SK-N-SH (cell line): ENCODE results near the gene S1PR3. TPM values are rescaled to one million over a fixed set of nuclear protein-coding genes. Genes with fewer than 3 reads are reported as not detected.

ENCODE experiments used
- CTCF ChIA-PET: fragments of 300-600, 350-600 bp; formaldehyde crosslinking; extraction: SDS; loops from one replicate; lab custom pipeline; 2021; lab: Yijun Ruan, JAX
- POLR2A ChIA-PET: fragments of 350-600 bp; sonication (Branson Sonifier 250); formaldehyde crosslinking; extraction: SDS; loops from one replicate; lab custom pipeline; 2020; ENCODE audit warnings: antibody characterized with exemption, inconsistent platforms; lab: Yijun Ruan, JAX
- DNase-seq: peaks from one replicate; pipeline ENCODE4 v3.0.0; 2012
- H2AFZ ChIP-seq: fragments of 200-600 bp; sonication (generic); 2 replicates; pipeline ENCODE4 v1.8.1; 2016; ENCODE audit warnings: antibody characterized with exemption, mild to moderate bottlenecking, low read depth
- H3F3A ChIP-seq: fragments of 200-600 bp; sonication (generic); replicated peaks from 2 replicates; pipeline ENCODE3; 2016; ENCODE audit warnings: antibody characterized with exemption, mild to moderate bottlenecking; ENCODE audit not compliant: insufficient read depth
- H3K27ac ChIP-seq, 2 experiments: fragments of 200-500 bp in 1 of 2; fragments of 200-600 bp in 1 of 2; sonication (Bioruptor generic) in 1 of 2; sonication (generic), shearing (Covaris generic) in 1 of 2; 2 replicates each; pipeline versions ENCODE4 v1.5.1 to v1.6.1; 2014 to 2016; ENCODE audit warnings: low read depth in 2 of 2, inconsistent platforms in 1 of 2, low read length in 1 of 2, mild to moderate bottlenecking in 1 of 2, mixed read lengths in 1 of 2
- H3K27me3 ChIP-seq: fragments of 200-600 bp; sonication (generic), shearing (Covaris generic); 2 replicates; pipeline ENCODE4 v1.6.1; 2016; ENCODE audit warnings: mixed run types; ENCODE audit not compliant: insufficient read depth
- H3K36me3 ChIP-seq, 2 experiments: fragments of 200-500 bp in 1 of 2; fragments of 200-600 bp in 1 of 2; sonication (Bioruptor generic) in 1 of 2; sonication (generic) in 1 of 2; replicated peaks in 1 of 2; 2 replicates each; pipeline versions ENCODE3 to v1.5.1; 2014 to 2016; ENCODE audit warnings: low read length in 1 of 2, mild to moderate bottlenecking in 1 of 2; ENCODE audit not compliant: insufficient read depth in 2 of 2, control insufficient read depth in 1 of 2
- H3K4me1 ChIP-seq, 2 experiments: fragments of 200-500 bp in 1 of 2; fragments of 200-600 bp in 1 of 2; sonication (Bioruptor generic) in 1 of 2; sonication (generic), shearing (Covaris generic) in 1 of 2; 2 replicates each; pipeline versions ENCODE4 v1.5.1 to v1.6.1; 2014 to 2016; ENCODE audit warnings: low read depth in 1 of 2, low read length in 1 of 2, mixed run types in 1 of 2; ENCODE audit not compliant: insufficient read depth in 2 of 2, control insufficient read depth in 1 of 2
- H3K4me2 ChIP-seq: fragments of 200-600 bp; sonication (generic), shearing (Covaris generic); 2 replicates; pipeline ENCODE4 v1.6.1; 2017; ENCODE audit warnings: mixed run types
- H3K4me3 ChIP-seq, 2 experiments: fragments of 200-500 bp in 1 of 2; fragments of 200-600 bp in 1 of 2; sonication (Bioruptor generic) in 1 of 2; sonication (generic), shearing (Covaris generic) in 1 of 2; 2 replicates each; pipeline versions ENCODE4 v1.5.1 to v1.8.1; 2014 to 2016; ENCODE audit warnings: low read depth in 2 of 2, inconsistent platforms in 1 of 2, low read length in 1 of 2, mild to moderate bottlenecking in 1 of 2, mixed read lengths in 1 of 2, moderate library complexity in 1 of 2
- H3K79me2 ChIP-seq: fragments of 200-600 bp; sonication (generic); 2 replicates; pipeline ENCODE4 v1.8.1; 2017; ENCODE audit warnings: mild to moderate bottlenecking; ENCODE audit not compliant: insufficient read depth
- H3K9ac ChIP-seq: fragments of 200-600 bp; sonication (generic); 2 replicates; pipeline ENCODE4 v1.6.1; 2017; ENCODE audit warnings: mixed run types
- H3K9me2 ChIP-seq: fragments of 200-600 bp; sonication (generic); 2 replicates; pipeline ENCODE4 v1.6.1; 2017; ENCODE audit warnings: mixed run types
- H3K9me3 ChIP-seq: fragments of 200-600 bp; sonication (generic); 2 replicates; pipeline ENCODE4 v1.6.1; 2017; ENCODE audit warnings: mixed run types, mild to moderate bottlenecking, moderate library complexity
- H4K20me1 ChIP-seq: fragments of 200-600 bp; sonication (generic); 2 replicates; pipeline ENCODE4 v1.6.1; 2017; ENCODE audit warnings: mild to moderate bottlenecking, mixed run types; ENCODE audit not compliant: insufficient read depth
- FOSL2 ChIP-seq: IDR thresholded peaks from 2 replicates; pipeline ENCODE4 v1.4.0; 2012; ENCODE audit warnings: low read depth, mild to moderate bottlenecking, moderate library complexity, borderline replicate concordance
- FOXM1 ChIP-seq: IDR thresholded peaks from 2 replicates; pipeline ENCODE4 v1.4.0; 2012; ENCODE audit warnings: low read depth, mild to moderate bottlenecking
- GATA2 ChIP-seq: sonication (generic); formaldehyde crosslinking; IDR thresholded peaks from 2 replicates; pipeline ENCODE4 v1.5.0; 2020; ENCODE audit warnings: mild to moderate bottlenecking, missing genetic modification reagents
- JUND ChIP-seq: IDR thresholded peaks from 2 replicates; pipeline ENCODE4 v1.4.0; 2012
- MEF2A ChIP-seq: IDR thresholded peaks from 2 replicates; pipeline ENCODE4 v1.4.0; 2012; ENCODE audit warnings: low read depth, borderline replicate concordance
- MXI1 ChIP-seq: IDR thresholded peaks from 2 replicates; pipeline ENCODE4 v1.6.1; 2012; ENCODE audit warnings: mild to moderate bottlenecking, low read depth, low read length, improper control_type of control experiment
- NRF1 ChIP-seq: IDR thresholded peaks from 2 replicates; pipeline ENCODE4 v1.6.1; 2012; ENCODE audit warnings: low read depth, mild to moderate bottlenecking, low read length
- SIN3A ChIP-seq: IDR thresholded peaks from 2 replicates; pipeline ENCODE4 v1.6.1; 2012; ENCODE audit warnings: low read depth, mild to moderate bottlenecking, low read length, moderate library complexity, borderline replicate concordance
- WGBS: methylation state at CpG from one replicate; pipeline ENCODE4 v1.1.6; 2017; ENCODE audit warnings: low lambda C conversion rate; 5-methylcytosine and 5-hydroxymethylcytosine counted together
- polyA plus RNA-seq, 3 experiments: library from polyadenylated mRNA; depleted of rRNA; stranded (reverse); fragments of >200 nt; gene quantifications; 2 replicates each; pipeline ENCODE4 v1.2.3, GENCODE V29; 2012
- TF ChIP-seq, protein P1 (sequence below): IDR thresholded peaks from 2 replicates; pipeline ENCODE4 v1.6.1; 2012; ENCODE audit warnings: mild to moderate bottlenecking, low read depth, low read length, moderate library complexity

Gene S1PR3
- polyA plus RNA-seq, 1 of the 3 experiments (the other 2 are of a cell fraction), result 2.5 TPM

DNA sequence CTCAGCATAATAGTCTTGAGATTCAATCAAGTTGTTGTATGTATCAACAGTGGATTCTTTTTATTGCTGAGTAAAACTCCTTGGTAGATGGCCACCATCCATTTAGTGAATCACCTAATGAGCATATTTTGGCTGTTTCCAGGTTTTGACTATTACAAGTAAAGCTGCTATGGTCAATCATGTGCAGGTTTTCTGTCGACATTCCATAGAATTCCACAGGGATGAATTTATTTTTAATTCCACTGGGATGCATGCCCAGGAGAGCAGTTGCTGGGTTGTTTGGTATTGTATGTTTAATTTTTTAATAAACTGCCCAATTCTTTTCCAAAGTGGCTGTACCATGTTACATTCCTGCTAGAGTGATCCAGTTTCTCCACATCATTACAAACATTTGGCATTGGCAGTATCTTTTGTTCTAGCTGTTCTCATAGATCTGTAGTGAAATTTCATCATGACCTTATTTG is 10.5 kb upstream of the S1PR3 start:
- CTCF ChIA-PET, result interaction anchor here (1.2 kb wide), 1 partner anchor 11 kb away, joined by 3 read pairs; no protein-coding TSS in a partner anchor
- H3K36me3 ChIP-seq, result no peaks in the 10 kb centered on the region
- H3K4me2 ChIP-seq, result no peak overlapping the region
- no peak for TF ChIP-seq FOXM1
- TF ChIP-seq NRF1, result no peak
- peak; percentile 33; the same call in 1 of the 2 replicates for TF ChIP-seq FOSL2
- TF ChIP-seq JUND, result no peak; the same call in 1 of the 2 replicates
- TF ChIP-seq, all 33 proteins: peak for 1
- no peaks in the 10 kb centered on the region for H3K79me2 ChIP-seq
- no peaks in the 10 kb centered on the region; a peak in 1 of 4 replicates for H3K4me1 ChIP-seq
- H3F3A ChIP-seq, result peaks cover 3% of the 10 kb centered on the region
- no peaks in the 10 kb centered on the region for H3K9me3 ChIP-seq
- H3K9me2 ChIP-seq, result no peaks in the 10 kb centered on the region
- no peak for DNase-seq
- H3K27ac ChIP-seq, result no peak overlapping the region
- H3K4me3 ChIP-seq, result no peak overlapping the region
- no peaks in the 10 kb centered on the region for H4K20me1 ChIP-seq
- no peak overlapping the region for H2AFZ ChIP-seq
- H3K9ac ChIP-seq, result no peak overlapping the region
- POLR2A ChIA-PET, result no interaction called here
- WGBS, result 33% methylated on average over 1 of the region's 1 CpG
- H3K27me3 ChIP-seq, result no peaks in the 10 kb centered on the region; the same call in 1 of the 2 replicates

DNA sequence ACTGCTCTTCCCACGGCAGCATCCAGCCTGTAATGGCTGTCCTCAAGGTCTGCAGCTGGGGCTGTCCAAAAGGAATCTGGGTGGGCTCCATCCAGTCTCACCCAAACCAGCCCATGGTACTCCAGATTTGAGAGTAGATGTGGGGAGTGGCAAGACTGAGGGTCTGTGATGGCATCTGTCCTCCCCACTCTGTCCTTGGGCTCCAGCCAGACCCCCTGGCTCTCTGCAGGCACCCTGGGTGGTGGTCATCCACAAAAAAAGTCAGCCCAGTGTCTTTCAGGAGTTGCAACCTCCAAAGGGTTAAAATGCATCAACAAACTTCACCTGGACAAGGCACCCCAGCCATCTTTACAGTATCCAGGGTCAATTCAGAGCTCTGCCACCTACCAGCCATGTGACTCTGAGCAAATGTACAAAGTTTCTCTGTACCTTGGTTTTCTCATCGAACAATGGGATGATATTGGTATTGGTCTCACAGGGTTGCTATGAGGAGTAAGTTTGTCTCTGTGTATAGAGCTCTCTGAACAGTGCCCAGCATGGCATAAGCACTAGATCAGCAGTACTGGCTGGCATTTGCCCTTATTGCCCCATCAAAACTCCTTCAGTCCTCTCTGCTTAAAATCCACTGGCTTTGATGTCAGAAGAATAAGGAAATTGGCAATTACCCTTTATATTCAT is 7.3 kb upstream of the S1PR3 start:
- no peaks in the 10 kb centered on the region for H3K27me3 ChIP-seq
- no peaks in the 10 kb centered on the region for H3K9me3 ChIP-seq
- H3K9ac ChIP-seq, result no peak overlapping the region
- TF ChIP-seq MXI1, result no peak
- TF ChIP-seq SIN3A, result no peak
- no peak for TF ChIP-seq GATA2
- no peak for TF ChIP-seq MEF2A
- TF ChIP-seq, protein P1, sequence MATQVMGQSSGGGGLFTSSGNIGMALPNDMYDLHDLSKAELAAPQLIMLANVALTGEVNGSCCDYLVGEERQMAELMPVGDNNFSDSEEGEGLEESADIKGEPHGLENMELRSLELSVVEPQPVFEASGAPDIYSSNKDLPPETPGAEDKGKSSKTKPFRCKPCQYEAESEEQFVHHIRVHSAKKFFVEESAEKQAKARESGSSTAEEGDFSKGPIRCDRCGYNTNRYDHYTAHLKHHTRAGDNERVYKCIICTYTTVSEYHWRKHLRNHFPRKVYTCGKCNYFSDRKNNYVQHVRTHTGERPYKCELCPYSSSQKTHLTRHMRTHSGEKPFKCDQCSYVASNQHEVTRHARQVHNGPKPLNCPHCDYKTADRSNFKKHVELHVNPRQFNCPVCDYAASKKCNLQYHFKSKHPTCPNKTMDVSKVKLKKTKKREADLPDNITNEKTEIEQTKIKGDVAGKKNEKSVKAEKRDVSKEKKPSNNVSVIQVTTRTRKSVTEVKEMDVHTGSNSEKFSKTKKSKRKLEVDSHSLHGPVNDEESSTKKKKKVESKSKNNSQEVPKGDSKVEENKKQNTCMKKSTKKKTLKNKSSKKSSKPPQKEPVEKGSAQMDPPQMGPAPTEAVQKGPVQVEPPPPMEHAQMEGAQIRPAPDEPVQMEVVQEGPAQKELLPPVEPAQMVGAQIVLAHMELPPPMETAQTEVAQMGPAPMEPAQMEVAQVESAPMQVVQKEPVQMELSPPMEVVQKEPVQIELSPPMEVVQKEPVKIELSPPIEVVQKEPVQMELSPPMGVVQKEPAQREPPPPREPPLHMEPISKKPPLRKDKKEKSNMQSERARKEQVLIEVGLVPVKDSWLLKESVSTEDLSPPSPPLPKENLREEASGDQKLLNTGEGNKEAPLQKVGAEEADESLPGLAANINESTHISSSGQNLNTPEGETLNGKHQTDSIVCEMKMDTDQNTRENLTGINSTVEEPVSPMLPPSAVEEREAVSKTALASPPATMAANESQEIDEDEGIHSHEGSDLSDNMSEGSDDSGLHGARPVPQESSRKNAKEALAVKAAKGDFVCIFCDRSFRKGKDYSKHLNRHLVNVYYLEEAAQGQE, result no peak
- peaks cover 3% of the 10 kb centered on the region for H3F3A ChIP-seq
- ChIA-PET POLR2A (no interaction called here), CTCF (interaction anchor here (0.7 kb wide), 1 partner anchor 132 kb away, joined by 3 read pairs; no protein-coding TSS in a partner anchor)
- H2AFZ ChIP-seq, result no peak overlapping the region
- no peaks in the 10 kb centered on the region for H3K36me3 ChIP-seq
- no peak overlapping the region for H3K4me2 ChIP-seq
- H3K4me3 ChIP-seq, result no peak overlapping the region
- H3K9me2 ChIP-seq, result no peaks in the 10 kb centered on the region
- no peaks in the 10 kb centered on the region for H4K20me1 ChIP-seq
- no peak for DNase-seq
- WGBS, result 64% methylated on average over 2 of the region's 2 CpGs
- no peaks in the 10 kb centered on the region; a peak in 1 of 4 replicates for H3K4me1 ChIP-seq
- H3K79me2 ChIP-seq, result no peaks in the 10 kb centered on the region
- H3K27ac ChIP-seq, result no peak overlapping the region
